Loucy (cell line): ENCODE measurements around the gene SMPDL3A.

Experiments
- EZH2phosphoT487 ChIP-seq: fragments of 200-600 bp; IDR thresholded peaks from 2 replicates; pipeline ENCODE4 v1.6.1; 2018; ENCODE audit warnings: antibody characterized with exemption, mild to moderate bottlenecking, moderate library complexity, borderline replicate concordance
- TF ChIP-seq, protein P1 (sequence below): fragments of 200-600 bp; sonication (generic); conservative IDR thresholded peaks from 2 replicates; pipeline ENCODE4 v1.5.1; 2014; ENCODE audit warnings: mild to moderate bottlenecking, antibody characterized with exemption, low read length

DNA sequence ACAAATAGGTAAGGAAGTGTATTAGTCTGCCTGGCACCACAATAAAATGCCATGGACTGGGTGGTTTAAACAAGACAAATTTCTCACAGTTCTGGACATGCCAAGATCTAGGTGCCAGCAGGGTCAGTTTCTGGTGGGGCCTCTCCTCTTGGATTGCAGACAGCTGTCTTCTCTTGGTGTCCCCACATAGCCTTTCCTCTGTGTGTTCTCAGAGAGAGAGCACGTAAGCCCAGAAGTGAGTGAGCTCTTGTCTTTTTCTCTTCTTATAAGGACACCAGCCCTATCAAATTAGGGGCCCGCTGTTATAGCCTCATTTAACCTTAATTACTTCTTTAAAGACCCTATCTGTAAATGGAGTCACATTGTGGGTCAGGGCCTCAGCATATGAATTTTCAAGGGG lies 28.3 kb downstream of the SMPDL3A start:
- TF ChIP-seq, protein P1, sequence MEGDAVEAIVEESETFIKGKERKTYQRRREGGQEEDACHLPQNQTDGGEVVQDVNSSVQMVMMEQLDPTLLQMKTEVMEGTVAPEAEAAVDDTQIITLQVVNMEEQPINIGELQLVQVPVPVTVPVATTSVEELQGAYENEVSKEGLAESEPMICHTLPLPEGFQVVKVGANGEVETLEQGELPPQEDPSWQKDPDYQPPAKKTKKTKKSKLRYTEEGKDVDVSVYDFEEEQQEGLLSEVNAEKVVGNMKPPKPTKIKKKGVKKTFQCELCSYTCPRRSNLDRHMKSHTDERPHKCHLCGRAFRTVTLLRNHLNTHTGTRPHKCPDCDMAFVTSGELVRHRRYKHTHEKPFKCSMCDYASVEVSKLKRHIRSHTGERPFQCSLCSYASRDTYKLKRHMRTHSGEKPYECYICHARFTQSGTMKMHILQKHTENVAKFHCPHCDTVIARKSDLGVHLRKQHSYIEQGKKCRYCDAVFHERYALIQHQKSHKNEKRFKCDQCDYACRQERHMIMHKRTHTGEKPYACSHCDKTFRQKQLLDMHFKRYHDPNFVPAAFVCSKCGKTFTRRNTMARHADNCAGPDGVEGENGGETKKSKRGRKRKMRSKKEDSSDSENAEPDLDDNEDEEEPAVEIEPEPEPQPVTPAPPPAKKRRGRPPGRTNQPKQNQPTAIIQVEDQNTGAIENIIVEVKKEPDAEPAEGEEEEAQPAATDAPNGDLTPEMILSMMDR, result no peak
- TF ChIP-seq EZH2phosphoT487, result no peak
